HepG2 (cell line): ENCODE results near the gene PLXNA4. TPM values are rescaled to one million over a fixed set of nuclear protein-coding genes. Genes with fewer than 3 reads are reported as not detected.

Source experiments
- ATAC-seq: fragments of 200-7000 bp; cut with Tn5 transposase; 3 replicates; pipeline ENCODE4 v1.9.1; 2020; ENCODE audit warnings: mild to moderate bottlenecking, moderate library complexity
- BruUV-seq: library from RNA; stranded (reverse); fragments of 400-500 nt; replicated peaks from 2 replicates; lab custom pipeline; 2021; lab: Mats Ljungman, UMichigan
- CTCF ChIA-PET: fragments of 300-600 bp; formaldehyde crosslinking; extraction: SDS; loops from one replicate; lab custom pipeline; 2021; ENCODE audit warnings: low total read pairs, inconsistent platforms, low intra/inter-chr PET ratio; lab: Yijun Ruan, JAX
- POLR2A ChIA-PET: fragments of 350-600 bp; sonication (Branson Sonifier 250); formaldehyde crosslinking; loops from one replicate; lab custom pipeline; 2020; ENCODE audit warnings: antibody characterized with exemption, inconsistent platforms; lab: Yijun Ruan, JAX
- DNase-seq: peaks from one replicate; pipeline ENCODE4 v3.0.0-alpha.2; 2015; ENCODE audit warnings: low spot score
- FAIRE-seq: peaks from 3 replicates; lab custom pipeline; 2011; peaks lifted over from hg19 to GRCh38; lab: Jason Lieb, UNC
- H2AFZ ChIP-seq: one replicate; pipeline ENCODE4 v1.6.1; 2011; ENCODE audit warnings: low read length, inconsistent platforms
- H3K27ac ChIP-seq: fragments of 300-600 bp; 3 replicates; pipeline ENCODE4 v1.8.0; 2011; ENCODE audit warnings: mixed run types, mild to moderate bottlenecking, mixed read lengths, low read length, inconsistent platforms; ENCODE audit not compliant: insufficient read depth; ENCODE audit errors: extremely low read length
- H3K27me3 ChIP-seq, 2 experiments: fragments of 200-600 bp in 1 of 2; 2 replicates in 1 of 2; 3 replicates in 1 of 2; pipeline versions ENCODE4 v1.6.0 to v1.8.0; 2011; ENCODE audit warnings: low read length in 2 of 2, mild to moderate bottlenecking in 2 of 2, moderate library complexity in 2 of 2, inconsistent platforms in 1 of 2; ENCODE audit not compliant: insufficient read depth in 2 of 2, control insufficient read depth in 1 of 2
- H3K36me3 ChIP-seq, 2 experiments: fragments of 200-600 bp in 1 of 2; replicated peaks in 1 of 2; 2 replicates in 1 of 2; 3 replicates in 1 of 2; pipeline versions ENCODE4 v1.5.1 to v1.8.0; 2011; ENCODE audit warnings: low read length in 2 of 2, inconsistent platforms in 1 of 2; ENCODE audit not compliant: insufficient read depth in 2 of 2, control insufficient read depth in 1 of 2
- H3K4me1 ChIP-seq: 2 replicates; pipeline ENCODE4 v1.5.1; 2012; ENCODE audit warnings: low read length, inconsistent platforms; ENCODE audit not compliant: insufficient read depth
- H3K4me2 ChIP-seq: 2 replicates; pipeline ENCODE4 v1.6.0; 2011; ENCODE audit warnings: low read depth, low read length, inconsistent platforms
- H3K4me3 ChIP-seq, 3 experiments: fragments of 200-600 bp in 1 of 3; sonication (generic), shearing (Covaris generic) in 1 of 3; replicated peaks in 1 of 3; 2 replicates each; pipeline ENCODE4 v1.5.1; 2011 to 2016; ENCODE audit warnings: low read length in 3 of 3, inconsistent platforms in 2 of 3, low read depth in 2 of 3, mild to moderate bottlenecking in 2 of 3, control low read depth in 1 of 3, mixed read lengths in 1 of 3; ENCODE audit not compliant: insufficient read depth in 1 of 3
- H3K79me2 ChIP-seq: one replicate; pipeline ENCODE4 v1.6.1; 2011; ENCODE audit warnings: low read length, inconsistent platforms; ENCODE audit not compliant: insufficient read depth
- H3K9ac ChIP-seq: 2 replicates; pipeline ENCODE4 v1.6.0; 2011; ENCODE audit warnings: mild to moderate bottlenecking, low read depth, low read length, inconsistent platforms; ENCODE audit not compliant: insufficient read depth
- H3K9me3 ChIP-seq: 2 replicates; pipeline ENCODE4 v1.5.1; 2012; ENCODE audit warnings: mild to moderate bottlenecking, low read length
- H4K20me1 ChIP-seq: 2 replicates; pipeline ENCODE4 v1.6.0; 2011; ENCODE audit warnings: inconsistent platforms, mild to moderate bottlenecking, low read length, moderate library complexity; ENCODE audit not compliant: insufficient read depth
- EHMT2 ChIP-seq: fragments of 200-600 bp; sonication (generic); IDR thresholded peaks from 2 replicates; pipeline ENCODE4 v1.7.0; 2017; ENCODE audit warnings: antibody characterized with exemption, low read depth, low read length, borderline replicate concordance
- KDM4B ChIP-seq: sonication (generic); formaldehyde crosslinking; IDR thresholded peaks from 2 replicates; pipeline ENCODE4 v1.4.0; 2020; ENCODE audit warnings: missing genetic modification reagents
- WGBS: methylation state at CpG from one replicate; pipeline ENCODE4 v1.1.6; 2017; ENCODE audit warnings: low lambda C conversion rate; 5-methylcytosine and 5-hydroxymethylcytosine counted together
- in situ Hi-C: cut with HindIII; loops from 2 replicates; pipeline ENCODE4 v1.10.0; 2017; ENCODE audit warnings: low pct_unique_long_range_greater_than_20kb; ENCODE audit not compliant: extremely low pct_ligation_motif_present
- intact Hi-C: fragments of 100-400 bp; cut with micrococcal nuclease; formaldehyde crosslinking; loops from one replicate; pipeline ENCODE4 v1.10.0; 2022; ENCODE audit not compliant: unreplicated experiment
- polyA plus RNA-seq, 8 experiments: library from polyadenylated mRNA; depleted of rRNA in 3 of 8; stranded (reverse) in 7 of 8; unstranded in 1 of 8; fragments of >200 nt; fragmentation: Illumina TruSeq in 4 of 8; extraction: Trizol in 4 of 8; gene quantifications; 2 replicates each; pipeline versions ENCODE4 v1.2.1 to v1.2.3, GENCODE V29; 2011 to 2016; ENCODE audit warnings: low read depth in 4 of 8, missing spikeins in 1 of 8, mixed read lengths in 1 of 8; ENCODE audit not compliant: insufficient read depth in 1 of 8
- total RNA-seq, 5 experiments: library from RNA; depleted of rRNA; stranded (reverse); fragments of >200 nt; fragmentation: Illumina TruSeq; extraction: Trizol; gene quantifications; 2 replicates each; pipeline ENCODE4 v1.2.3, GENCODE V29; 2016; ENCODE audit warnings: low read depth in 1 of 5

The PLXNA4 gene
- total and polyA plus RNA-seq, 2 of the 13 experiments (the other 11 are each of a cell fraction or from before 2014, with no cell fraction given): 0.01 to 0.04 TPM

- no TSS peak for BruUV-seq
- Histone ChIP-seq H3K9ac (no peak overlapping the region), H2AFZ (no peak overlapping the region), H3K4me2 (no peak overlapping the region), H3K36me3 (no peaks in the 10 kb centered on the region), H3K4me3 (no peak overlapping the region), H3K27me3 (peaks cover 0 to 23% of the 10 kb centered on the region in 2 experiments; a peak in 3 of 5 replicates)
- FAIRE-seq: no peak
- WGBS: 21% methylated on average over 1 of the region's 2 CpGs
- CTCF ChIA-PET: no interaction called here
- no peak for DNase-seq
- in situ Hi-C loops: no loop called here
- POLR2A ChIA-PET: no interaction called here
- no peak for TF ChIP-seq KDM4B (CRISPR knock-in tag)
- TF ChIP-seq, all 625 proteins: peak for 0
- intact Hi-C loops: no loop called here
- Histone ChIP-seq H3K79me2 (no peaks in the 10 kb centered on the region), H3K4me1 (0 out of 2 replicates have a peak, but pooled peaks cover 5% of the 10 kb centered on the region), H3K27ac (no peak overlapping the region), H4K20me1 (no peaks in the 10 kb centered on the region), H3K9me3 (no peaks in the 10 kb centered on the region)
- ATAC-seq: no peak
Measured at GRCh38 chr7:132081686-132082085, 494.6 kb downstream of the PLXNA4 start.

- intact Hi-C loops: no loop called here
- in situ Hi-C loops: no loop called here
- Histone ChIP-seq H3K27me3 (peaks cover 0 to 28% of the 10 kb centered on the region in 2 experiments; a peak in 4 of 5 replicates), H3K4me1 (0 out of 2 replicates have a peak, but pooled peaks cover 5% of the 10 kb centered on the region), H4K20me1 (no peaks in the 10 kb centered on the region), H3K79me2 (no peaks in the 10 kb centered on the region), H3K9me3 (no peaks in the 10 kb centered on the region), H3K4me3 (no peak overlapping the region), H2AFZ (no peak overlapping the region), H3K27ac (no peak overlapping the region), H3K4me2 (no peak overlapping the region), H3K36me3 (no peaks in the 10 kb centered on the region), H3K9ac (no peak overlapping the region)
- TF ChIP-seq EHMT2: no peak
- ATAC-seq (no peak), FAIRE-seq (no peak), DNase-seq (no peak)
- CTCF ChIA-PET: no interaction called here
- BruUV-seq: no TSS peak
- 31% methylated on average over 5 of the region's 6 CpGs for WGBS
- POLR2A ChIA-PET: no interaction called here
Measured at GRCh38 chr7:132080967-132081668, 495.2 kb downstream of the PLXNA4 start.
